ENCODE data around the gene PDGFC. TPM values are rescaled to one million over a fixed set of nuclear protein-coding genes. Genes with fewer than 3 reads are reported as not detected.

Gene PDGFC
- total RNA-seq, 1 experiment from 2014 or later: 5.3 TPM

DNA sequence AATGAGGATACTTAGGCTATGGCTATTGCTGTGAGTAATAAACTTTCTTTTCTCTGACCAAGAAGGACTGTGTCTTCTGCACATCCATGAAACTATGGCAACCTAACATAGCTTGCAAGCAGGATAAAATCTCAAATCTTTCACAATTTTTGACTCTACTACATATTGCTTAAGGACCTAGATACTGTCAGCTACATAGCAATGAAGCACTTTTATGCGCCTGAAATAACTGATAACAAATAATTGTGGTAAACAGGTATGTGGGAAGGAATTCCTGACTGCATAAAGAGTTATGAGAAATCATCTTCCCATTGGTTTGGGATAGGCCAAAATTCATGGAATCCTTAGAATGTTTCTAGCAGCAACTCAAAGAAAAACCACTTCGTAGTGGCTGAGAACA, 41.2 kb upstream of the PDGFC start:
- H3K9me3 Mint-ChIP-seq: no peaks in the 10 kb centered on the region
- H3K4me1 Mint-ChIP-seq: peaks cover 12% of the 10 kb centered on the region
- no peak overlapping the region for H3K4me3 Mint-ChIP-seq
- no peak for ATAC-seq
- POLR2A ChIA-PET: no interaction called here
- H3K36me3 Mint-ChIP-seq: no peaks in the 10 kb centered on the region
- no peak for TF ChIP-seq ATF1 (CRISPR knock-in tag; IDR thresholded peaks at IDR 0.05)
- no peak for TF ChIP-seq RELA (CRISPR knock-in tag; IDR thresholded peaks at IDR 0.05; ENCODE audit: borderline replicate concordance)
- TF ChIP-seq JUN (CRISPR knock-in tag; IDR thresholded peaks at IDR 0.05): no peak
- TF ChIP-seq FOXJ3 (CRISPR knock-in tag; IDR thresholded peaks at IDR 0.05; ENCODE audit: borderline replicate concordance): no peak
- TF ChIP-seq, protein P1, sequence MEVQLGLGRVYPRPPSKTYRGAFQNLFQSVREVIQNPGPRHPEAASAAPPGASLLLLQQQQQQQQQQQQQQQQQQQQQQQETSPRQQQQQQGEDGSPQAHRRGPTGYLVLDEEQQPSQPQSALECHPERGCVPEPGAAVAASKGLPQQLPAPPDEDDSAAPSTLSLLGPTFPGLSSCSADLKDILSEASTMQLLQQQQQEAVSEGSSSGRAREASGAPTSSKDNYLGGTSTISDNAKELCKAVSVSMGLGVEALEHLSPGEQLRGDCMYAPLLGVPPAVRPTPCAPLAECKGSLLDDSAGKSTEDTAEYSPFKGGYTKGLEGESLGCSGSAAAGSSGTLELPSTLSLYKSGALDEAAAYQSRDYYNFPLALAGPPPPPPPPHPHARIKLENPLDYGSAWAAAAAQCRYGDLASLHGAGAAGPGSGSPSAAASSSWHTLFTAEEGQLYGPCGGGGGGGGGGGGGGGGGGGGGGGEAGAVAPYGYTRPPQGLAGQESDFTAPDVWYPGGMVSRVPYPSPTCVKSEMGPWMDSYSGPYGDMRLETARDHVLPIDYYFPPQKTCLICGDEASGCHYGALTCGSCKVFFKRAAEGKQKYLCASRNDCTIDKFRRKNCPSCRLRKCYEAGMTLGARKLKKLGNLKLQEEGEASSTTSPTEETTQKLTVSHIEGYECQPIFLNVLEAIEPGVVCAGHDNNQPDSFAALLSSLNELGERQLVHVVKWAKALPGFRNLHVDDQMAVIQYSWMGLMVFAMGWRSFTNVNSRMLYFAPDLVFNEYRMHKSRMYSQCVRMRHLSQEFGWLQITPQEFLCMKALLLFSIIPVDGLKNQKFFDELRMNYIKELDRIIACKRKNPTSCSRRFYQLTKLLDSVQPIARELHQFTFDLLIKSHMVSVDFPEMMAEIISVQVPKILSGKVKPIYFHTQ (CRISPR knock-in tag; IDR thresholded peaks at IDR 0.05): no peak
- no peak for TF ChIP-seq FOXP4 (CRISPR knock-in tag; IDR thresholded peaks at IDR 0.05)
- no peak for TF ChIP-seq NR1H2 (CRISPR knock-in tag; IDR thresholded peaks at IDR 0.05)
- TF ChIP-seq, protein P2, sequence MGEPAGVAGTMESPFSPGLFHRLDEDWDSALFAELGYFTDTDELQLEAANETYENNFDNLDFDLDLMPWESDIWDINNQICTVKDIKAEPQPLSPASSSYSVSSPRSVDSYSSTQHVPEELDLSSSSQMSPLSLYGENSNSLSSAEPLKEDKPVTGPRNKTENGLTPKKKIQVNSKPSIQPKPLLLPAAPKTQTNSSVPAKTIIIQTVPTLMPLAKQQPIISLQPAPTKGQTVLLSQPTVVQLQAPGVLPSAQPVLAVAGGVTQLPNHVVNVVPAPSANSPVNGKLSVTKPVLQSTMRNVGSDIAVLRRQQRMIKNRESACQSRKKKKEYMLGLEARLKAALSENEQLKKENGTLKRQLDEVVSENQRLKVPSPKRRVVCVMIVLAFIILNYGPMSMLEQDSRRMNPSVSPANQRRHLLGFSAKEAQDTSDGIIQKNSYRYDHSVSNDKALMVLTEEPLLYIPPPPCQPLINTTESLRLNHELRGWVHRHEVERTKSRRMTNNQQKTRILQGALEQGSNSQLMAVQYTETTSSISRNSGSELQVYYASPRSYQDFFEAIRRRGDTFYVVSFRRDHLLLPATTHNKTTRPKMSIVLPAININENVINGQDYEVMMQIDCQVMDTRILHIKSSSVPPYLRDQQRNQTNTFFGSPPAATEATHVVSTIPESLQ (CRISPR knock-in tag; IDR thresholded peaks at IDR 0.05): no peak
- no peak for TF ChIP-seq SMAD3 (CRISPR knock-in tag; IDR thresholded peaks at IDR 0.05; ENCODE audit: borderline replicate concordance)
- no peak for TF ChIP-seq ETV6 (CRISPR knock-in tag; IDR thresholded peaks at IDR 0.05)
- no peak for TF ChIP-seq ATF2 (CRISPR knock-in tag; IDR thresholded peaks at IDR 0.05; ENCODE audit: borderline replicate concordance, low read depth)
- no peak for TF ChIP-seq NR3C1 (CRISPR knock-in tag; conservative IDR thresholded peaks at IDR 0.05; ENCODE audit: low read depth)
- no peak for TF ChIP-seq SOX15 (CRISPR knock-in tag; IDR thresholded peaks at IDR 0.05)
- no peak for TF ChIP-seq ZNF512 (CRISPR knock-in tag; IDR thresholded peaks at IDR 0.05; ENCODE audit: borderline replicate concordance)
- no peak for TF ChIP-seq MAX (CRISPR knock-in tag; IDR thresholded peaks at IDR 0.05)
- TF ChIP-seq HMGXB4 (CRISPR knock-in tag; IDR thresholded peaks at IDR 0.05): no peak
- no peaks in the 10 kb centered on the region for H3K27me3 Mint-ChIP-seq (ENCODE audit: low read depth)
- CTCF ChIA-PET: no interaction called here
- no peak overlapping the region for H3K27ac Mint-ChIP-seq
- no peak for DNase-seq (ENCODE audit: low spot score)

Measured in WTC11 (cell line).